Frontal cortex (tissue), 4 donors: ENCODE measurements around the gene TRAF3. TPM values are rescaled to one million over a fixed set of nuclear protein-coding genes. Genes with fewer than 3 reads are reported as not detected.

Source experiments
- DNase-seq, 2 donors: peaks; one replicate each; pipeline ENCODE4 v3.0.0; 2012; ENCODE audit warnings: low spot score in 2 of 2
- FAIRE-seq: peaks from 2 replicates; lab custom pipeline; 2012; peaks lifted over from hg19 to GRCh38; lab: Jason Lieb, UNC
- total RNA-seq: library from RNA; depleted of rRNA; stranded (reverse); fragments of >200 nt; gene quantifications from one replicate; pipeline ENCODE4 v1.2.3, GENCODE V29; 2014
- donor health status: control.
- donor health status: control.
- donor health status: control.

TRAF3 gene, protein sequence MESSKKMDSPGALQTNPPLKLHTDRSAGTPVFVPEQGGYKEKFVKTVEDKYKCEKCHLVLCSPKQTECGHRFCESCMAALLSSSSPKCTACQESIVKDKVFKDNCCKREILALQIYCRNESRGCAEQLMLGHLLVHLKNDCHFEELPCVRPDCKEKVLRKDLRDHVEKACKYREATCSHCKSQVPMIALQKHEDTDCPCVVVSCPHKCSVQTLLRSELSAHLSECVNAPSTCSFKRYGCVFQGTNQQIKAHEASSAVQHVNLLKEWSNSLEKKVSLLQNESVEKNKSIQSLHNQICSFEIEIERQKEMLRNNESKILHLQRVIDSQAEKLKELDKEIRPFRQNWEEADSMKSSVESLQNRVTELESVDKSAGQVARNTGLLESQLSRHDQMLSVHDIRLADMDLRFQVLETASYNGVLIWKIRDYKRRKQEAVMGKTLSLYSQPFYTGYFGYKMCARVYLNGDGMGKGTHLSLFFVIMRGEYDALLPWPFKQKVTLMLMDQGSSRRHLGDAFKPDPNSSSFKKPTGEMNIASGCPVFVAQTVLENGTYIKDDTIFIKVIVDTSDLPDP
- total RNA-seq, result 15.1 TPM

DNA sequence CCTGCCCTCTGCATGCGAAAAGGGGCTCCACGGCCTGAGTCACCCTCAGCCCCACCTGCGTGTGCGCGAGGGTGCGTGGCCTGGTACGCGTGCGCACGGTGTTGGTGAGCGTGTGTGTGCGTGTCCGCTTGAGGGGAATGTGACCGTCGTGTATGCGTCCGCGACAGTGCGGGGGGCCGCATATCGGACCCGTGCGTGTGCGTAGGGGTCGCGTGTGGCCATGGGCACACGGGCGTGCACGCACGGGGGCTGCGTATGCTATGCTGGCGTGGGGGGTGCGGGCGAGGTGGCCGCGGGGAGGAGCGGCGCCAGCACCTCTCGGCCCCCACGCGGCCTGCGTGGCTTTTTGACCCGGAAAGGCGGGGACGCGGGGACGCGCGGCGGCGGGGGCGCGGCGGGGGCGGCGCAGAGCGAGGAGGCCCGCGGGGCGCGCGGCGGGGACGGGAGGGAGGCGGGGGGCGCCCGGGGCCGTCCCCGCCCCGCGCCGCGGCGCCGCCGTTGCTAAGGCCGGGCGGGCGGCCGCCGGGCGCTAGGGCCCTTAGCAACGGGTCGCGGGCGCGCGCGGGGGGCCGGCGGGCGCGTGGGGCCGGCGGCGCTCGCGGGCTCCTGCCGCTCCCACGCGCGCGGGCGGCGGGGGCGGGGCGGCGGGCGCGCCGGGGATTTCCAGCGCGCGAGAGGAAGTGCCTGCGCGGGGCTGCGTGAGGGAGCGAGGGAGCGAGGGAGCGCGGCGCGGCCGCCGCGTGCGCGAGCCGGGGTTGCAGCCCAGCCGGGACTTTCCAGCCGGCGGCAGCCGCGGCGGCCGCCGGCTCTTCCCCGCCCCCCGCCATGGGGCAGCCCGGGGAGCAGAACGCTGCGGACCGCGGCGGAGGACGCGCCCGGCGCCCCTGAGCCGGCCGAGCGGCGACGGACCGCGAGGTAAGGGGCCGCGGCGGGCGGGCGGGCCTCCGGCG lies at the start of gene TRAF3:
Gene TRAF3, plus strand, starts transcription at position 689 of the 950 bp plus-strand sequence. CDS start 92,753 bp downstream, outside the sequence.
- DNase-seq, result peak; percentile 91 to 93
- FAIRE-seq, result no peak

DNA sequence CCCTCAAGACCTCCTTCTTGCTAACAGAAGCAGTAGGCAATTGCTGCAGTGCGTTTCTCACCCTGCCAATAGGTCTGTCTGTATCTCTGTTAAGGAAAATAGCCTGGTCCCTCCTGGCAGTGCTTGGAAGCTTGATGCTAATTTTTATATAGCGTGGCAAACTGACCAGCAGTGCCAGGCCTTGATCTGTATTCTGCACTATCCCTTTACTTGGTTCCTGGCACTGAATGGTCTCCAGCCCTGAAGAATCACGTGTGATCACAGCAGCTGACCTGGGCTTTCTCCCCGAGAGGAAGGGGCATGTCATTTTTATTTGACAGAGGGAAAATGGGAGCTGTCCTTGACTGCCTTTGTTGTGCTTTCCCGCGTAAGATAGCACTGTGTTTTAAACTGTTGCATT lies 48.7 kb upstream of the TRAF3 start:
- no peak for FAIRE-seq
- no peak for DNase-seq

DNA sequence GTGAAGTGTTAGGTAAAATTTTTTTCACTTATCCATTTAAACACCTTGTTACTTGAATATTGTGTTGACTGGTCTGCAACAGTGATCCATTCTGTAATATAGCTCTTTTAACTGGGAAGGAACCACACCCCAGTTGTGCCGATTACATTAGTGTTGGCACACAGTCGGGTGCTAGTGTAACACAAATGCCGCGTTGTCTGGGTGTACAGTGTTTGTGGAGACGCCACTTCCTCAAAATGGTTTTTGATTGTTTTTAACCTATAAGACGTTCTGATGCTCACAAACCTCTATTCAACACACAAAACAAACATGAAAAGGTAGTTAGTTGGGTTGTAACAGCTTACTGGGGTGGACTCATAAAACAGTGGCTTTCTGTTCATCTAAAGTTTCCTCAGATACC lies 48.0 kb upstream of the TRAF3 start:
- no peak for FAIRE-seq
- DNase-seq, result no peak

DNA sequence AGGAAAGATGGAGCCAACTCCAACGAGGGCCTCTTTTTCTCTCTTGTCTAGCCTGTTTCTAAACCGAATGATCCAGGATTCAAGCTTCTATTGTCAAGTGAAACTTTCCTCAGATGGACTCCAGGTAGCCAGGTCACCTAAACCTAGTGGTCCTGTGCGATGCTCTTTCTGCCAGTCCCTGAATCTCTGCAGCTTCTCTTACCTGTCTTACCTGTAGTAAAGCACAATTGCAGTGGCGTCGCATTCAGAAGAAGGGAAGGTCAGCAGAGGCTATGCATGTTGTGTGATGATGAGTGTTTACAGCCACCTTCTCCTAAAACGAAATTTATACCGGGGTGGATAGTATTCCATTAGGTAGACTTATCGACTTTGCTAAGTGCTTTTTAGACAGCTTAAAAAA lies 47.4 kb upstream of the TRAF3 start:
- no peak for FAIRE-seq
- DNase-seq, result no peak

DNA sequence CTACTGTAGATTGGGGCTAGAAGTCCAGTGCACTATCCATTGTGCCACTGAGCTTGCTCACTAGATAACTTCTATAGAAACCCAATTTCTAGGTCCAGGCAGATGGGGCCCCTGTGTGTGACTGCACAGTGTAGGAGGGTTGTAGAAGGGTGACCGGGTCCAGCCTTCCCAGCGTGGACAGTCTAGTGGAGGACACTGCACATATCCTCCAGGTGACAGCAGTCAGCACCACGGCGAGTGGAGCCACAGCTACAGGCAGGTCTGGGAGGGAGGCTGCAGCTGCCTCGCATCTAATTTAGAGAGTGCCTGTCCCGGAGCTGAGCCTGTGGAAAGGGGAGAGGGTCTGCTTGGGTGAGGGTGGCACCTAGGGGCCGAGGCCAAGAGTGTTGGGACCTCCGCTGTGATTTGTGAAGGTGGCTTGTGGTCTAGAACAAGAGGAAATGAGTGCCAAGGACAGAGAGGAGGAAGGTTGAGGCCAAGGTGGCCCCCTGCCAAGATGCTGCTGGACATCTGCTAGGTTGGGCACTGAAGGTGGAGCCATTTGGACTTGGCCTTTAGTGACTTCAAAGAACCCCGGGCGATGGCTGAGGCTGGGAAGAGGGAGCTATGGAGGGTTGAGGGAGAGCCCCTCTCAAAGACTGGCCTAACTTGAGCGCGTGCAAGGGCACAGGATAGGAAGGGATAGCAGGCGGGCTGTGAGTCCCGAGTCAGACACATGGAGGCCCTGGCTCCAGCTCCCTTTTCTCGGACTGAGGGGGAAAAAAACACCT lies 46.0 kb upstream of the TRAF3 start:
- DNase-seq, result no peak
- FAIRE-seq, result no peak

DNA sequence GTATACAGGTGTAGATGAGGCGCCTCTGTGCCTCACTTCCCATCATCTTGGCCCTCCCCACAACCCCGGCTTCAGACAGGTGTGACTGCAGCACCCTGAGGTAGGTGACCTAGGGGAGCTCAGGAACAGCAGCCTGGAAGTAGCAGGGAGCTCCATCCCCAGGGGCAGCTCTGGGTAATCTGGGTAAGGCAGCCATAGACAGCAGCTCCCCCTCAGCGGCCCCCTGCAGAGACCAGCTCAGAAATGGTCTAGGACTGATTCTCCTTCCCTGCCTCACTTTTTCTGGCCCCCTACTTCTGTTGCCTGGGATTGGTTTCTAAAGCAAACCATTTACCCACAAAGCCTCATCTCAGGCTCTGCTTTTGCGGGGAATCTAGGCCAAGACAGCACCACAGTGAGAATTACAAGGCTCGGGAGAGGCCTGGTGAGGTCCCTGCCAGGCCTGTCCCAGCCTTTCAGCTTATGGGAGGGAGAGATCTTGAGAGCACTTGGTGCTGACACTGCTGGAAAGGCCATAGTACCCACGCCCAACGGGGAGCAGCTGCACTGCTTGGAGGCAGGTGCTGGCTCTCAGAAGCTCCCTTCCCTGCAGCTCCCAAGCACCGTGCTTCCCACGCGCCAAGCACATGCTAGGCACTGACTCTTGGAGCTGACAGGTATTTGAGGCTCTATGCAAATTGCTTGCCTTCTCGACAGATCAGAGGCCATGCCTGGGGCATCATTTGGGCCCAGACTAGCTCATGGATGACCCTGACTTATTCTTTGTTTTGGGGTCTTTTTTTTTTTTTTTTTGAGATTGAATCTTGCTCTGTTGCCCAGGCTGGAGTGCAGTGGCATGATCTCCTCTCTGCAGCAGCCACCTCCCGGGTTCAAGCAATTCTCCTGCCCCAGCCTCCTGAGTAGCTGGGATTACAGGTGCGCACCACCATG lies 45.1 kb upstream of the TRAF3 start:
- no peak for DNase-seq
- no peak for FAIRE-seq

DNA sequence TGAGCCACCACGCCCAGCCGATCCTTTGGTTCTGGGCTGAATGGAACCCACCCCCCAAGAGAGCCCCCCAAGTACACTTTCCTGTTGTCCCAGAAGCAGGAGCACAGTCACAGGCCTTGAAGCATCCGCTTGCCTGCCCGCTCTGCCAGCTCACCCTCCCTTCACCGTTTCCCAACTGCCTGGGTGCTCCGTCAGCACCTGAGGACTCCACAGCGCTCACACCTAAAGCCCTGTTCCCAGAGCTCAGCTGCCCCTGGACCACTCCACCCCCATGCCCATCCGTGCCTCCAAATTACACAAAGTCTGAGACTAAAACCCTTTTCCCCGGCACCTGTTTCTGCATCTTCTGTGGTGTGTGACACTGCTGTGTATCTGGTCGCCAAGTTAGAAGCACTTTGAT lies 44.3 kb upstream of the TRAF3 start:
- FAIRE-seq (no peak), DNase-seq (no peak)

DNA sequence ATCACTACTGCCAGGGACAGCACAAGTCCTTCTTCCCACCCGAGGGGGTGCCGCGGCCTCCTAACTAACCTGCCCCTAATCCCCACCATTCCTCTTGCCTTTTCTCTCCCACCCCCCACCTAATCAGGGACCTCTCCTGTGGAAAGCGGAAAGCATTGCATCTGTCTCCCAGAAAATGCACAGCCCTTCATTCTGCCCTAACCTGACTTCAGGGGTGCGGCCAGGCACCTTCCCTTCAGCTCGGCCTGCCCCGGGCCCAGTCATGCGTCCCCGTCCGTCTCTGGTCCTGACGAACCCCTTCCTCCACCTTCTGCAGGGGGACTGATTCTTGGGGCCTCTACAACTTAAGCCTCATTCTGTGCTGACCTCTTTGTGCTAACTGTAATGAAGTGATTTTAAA lies 43.9 kb upstream of the TRAF3 start:
- DNase-seq (no peak), FAIRE-seq (no peak)

DNA sequence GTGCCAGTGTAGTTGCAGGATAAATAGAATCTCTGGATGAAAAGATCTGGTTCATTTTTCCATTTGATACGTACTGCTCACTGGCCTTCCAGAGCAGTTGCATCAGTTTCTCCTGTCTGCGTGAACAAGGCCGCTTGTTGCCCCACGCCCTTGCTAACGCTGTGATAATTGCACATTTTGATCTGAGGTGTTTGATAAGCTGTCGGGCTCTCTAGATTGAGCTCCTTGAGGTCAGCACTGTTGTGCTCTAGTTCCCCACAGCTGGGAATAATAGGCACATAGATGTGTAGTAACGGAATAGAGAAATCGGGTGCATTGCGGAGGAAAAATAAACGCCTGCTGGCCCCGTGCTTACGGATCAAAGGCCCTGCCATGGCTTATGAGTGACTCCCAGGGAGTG lies 42.8 kb upstream of the TRAF3 start:
- DNase-seq (no peak), FAIRE-seq (no peak)

DNA sequence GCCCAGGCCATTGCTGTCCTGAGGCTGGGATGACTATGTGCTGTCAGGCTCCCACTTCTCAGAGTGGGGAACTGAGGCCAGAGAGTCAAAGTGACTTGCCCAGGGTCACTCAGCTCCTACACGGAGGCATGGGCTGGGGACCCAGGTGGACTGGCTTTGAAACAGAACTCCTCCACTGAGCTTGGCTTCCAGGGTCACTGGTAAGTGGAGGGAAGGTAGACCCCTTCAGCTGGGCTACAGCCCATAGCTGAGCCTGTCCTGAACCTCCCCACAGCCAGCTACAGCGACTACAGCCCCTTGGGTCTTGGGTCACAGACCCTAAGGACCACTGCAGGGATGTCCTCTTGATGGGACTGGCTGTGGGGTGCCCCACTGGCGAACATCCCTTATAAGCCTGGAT lies 40.3 kb upstream of the TRAF3 start:
- no peak for DNase-seq
- no peak for FAIRE-seq

DNA sequence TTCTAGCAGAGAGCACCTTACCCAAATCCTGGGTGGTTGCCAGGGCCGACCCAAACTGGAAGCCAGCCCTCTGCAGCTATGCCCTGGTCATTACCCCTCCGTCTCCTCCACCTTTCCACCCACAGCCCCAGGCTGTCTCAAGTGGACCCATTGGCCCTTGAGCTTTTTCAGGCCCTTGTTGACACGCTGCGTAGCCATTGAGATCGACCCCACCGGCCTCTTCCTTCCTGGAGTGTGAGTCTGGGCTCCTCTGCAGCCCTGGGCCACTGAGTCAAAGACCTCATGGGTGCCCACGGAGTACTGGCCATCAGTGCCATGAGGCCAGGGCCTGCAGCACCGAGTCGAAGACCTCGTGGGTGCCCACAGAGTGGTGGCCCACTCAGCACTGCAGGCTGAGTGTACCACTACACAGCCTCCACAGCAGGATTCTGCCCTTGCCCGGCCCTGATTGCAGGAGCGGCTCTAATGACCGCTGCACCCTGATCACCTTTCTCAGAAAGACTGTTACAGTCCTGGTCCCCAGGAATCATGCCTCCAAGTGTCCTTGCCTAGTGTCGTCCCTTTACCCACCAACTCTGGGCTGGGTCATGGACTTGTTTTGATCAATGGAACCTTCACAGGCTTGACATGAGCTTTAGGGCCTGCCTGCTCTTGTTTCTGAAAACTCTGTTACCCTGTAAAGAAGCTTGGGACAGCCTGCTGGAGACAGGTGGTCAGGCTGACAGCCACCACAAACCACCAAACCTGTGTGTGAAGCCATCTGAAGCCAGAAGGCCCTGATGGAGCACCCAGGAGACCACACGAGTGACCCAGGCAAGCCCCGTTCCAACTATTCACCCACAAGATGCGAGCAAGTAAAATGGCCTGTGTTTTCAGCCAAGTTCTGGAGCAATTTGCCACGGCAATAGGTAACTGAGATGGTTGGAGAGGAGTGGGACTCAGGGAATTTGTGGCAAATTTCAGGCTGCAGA lies 39.6 kb upstream of the TRAF3 start:
- no peak for DNase-seq
- FAIRE-seq, result no peak

DNA sequence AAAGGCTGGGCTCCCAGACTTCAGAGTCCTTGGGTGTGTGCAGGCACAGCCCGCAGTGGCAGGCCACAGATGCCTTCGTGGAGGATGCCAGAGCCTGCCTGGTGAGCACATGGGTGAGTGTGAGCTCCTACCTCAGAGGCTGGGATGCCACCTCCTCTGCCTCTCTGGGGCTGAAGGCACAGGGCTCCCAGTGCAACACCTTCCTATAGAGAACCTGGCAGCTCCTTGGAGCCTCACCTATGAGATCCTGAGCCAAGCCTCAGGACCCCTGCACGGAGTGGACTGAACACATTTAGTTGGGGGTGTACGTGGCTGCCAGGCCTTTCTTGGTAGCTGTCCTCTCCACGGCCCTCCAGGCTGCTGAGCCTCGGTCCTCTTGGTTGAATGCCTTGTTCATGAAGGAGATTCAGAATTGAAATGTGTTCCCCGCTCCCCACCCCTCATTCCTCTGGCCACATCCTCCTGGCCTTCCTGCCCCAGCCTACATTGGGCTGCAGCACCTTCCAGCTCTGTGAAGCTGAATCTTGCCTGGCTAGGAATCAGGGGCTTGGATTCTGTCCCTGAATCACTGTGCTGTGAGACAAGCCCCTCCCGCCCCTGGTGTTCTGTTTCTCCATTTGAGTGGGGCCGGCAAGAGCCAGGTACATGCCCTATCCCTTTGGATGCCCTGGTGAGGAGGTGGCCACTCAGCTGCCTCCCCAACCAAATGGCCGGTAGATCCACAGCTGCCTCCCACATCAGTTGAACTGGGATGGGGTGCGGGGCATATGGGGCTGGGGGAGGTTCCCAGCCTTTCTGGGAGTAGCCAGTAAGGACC lies 38.7 kb upstream of the TRAF3 start:
- no peak for DNase-seq
- FAIRE-seq, result no peak

DNA sequence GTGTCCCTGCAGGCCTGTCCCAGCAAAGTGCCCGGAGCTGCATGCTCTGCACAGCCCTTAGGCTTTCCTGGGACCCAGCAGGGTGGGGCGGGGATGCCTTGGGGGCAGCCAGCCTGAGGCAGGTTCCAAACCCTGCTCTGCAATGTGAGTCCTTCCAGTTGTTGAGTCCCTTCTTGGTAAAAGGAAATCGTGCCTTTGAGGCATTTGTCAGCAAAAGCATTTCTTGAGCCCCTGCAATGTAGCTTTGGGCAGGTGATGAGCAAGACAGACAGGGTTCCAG lies 38.1 kb upstream of the TRAF3 start:
- no peak for DNase-seq
- no peak for FAIRE-seq

DNA sequence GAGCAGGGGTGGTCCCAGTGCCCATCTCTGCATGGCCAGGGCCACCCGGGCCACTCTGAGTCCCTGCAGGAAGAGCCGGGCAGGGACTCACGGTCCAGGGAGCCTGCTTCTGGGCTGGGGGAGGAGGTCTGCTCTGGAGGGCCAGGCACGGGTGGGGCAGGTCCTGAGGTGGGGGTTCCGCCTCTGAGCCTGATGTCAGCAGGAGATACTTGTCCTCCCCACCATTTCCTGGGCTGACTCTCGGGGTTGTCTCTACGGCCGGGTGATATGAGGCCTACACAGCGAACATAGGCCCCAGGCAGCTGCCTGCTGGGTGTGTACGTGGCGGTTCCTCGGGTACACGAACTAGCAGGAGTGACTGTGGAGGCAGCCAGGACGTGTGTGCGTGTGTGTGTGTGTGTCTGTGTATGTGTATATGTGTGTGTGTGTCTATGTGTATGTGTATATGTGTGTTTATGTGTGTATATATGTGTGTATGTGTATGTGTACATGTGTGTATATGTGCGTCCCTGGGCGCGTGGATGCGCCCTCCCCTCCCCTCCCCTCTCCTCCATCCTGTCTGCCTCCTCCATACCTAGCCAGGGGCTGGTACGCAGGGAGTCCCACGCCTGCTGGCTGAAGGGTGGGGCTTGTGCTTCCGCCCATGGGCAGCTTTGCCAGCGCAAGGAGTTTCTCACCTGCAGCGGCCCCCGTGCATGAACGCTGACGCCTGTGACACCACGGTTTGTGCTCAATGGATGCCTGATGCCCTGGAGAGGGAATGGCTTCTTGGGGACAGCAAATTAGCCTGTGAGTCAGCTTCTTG lies 30.4 kb upstream of the TRAF3 start:
- FAIRE-seq (no peak), DNase-seq (no peak)

DNA sequence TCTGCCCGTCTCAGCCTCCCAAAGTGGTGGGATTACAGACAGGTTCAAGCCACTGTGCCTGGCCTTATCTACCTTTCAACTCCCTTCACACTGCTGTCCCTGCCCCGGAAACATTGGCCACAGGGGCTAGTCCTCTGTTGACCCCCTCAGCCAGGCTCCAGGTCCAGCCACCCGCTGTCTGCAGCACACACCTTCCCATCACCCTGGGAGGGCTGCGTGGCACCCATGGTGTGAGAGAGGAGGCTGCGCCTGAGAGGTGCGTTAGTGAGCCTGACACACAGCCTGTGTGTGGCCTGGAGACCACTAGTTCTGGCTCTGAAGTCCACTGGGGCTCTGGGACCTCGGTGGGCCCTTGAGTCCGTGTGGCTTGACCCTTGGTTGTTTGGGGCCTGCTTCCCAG lies 28.4 kb upstream of the TRAF3 start:
- no peak for FAIRE-seq
- DNase-seq, result no peak
